Measurements from ENCODE around the gene D2HGDH. TPM values are rescaled to one million over a fixed set of nuclear protein-coding genes. Genes with fewer than 3 reads are reported as not detected.

Gene D2HGDH
- total RNA-seq, 4 donors from 2014 or later: 5.3 to 54.4 (median 13.7) TPM

DNA sequence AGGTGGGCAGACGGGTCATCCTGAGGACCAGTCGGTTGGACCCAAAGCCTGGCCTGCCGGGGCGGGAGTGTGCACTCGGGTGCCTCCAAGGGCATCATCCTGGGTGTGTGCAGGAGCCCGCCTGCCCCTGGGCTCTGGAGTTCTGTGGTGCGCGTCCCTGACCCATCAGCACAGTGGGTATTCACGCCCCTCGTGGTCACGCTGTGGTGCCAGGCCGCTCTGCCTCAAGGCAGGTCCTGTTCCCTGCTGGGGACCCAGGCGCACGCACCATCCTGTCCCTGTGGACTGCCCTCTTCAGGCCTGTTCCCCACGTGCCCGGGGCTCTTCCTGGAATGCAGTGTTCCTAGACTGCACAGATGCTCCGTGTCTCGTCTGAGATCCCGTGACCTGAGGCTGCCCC is 14.3 kb upstream of the D2HGDH start:
- Histone ChIP-seq H3K9me3 (no peaks in the 10 kb centered on the region), H3K27ac (no peak overlapping the region), H3K27me3 (no peaks in the 10 kb centered on the region), H3K36me3 (no peaks in the 10 kb centered on the region), H3K4me1 (no peaks in the 10 kb centered on the region), H3K4me3 (no peak overlapping the region)
- DNase-seq: no peak
- intact Hi-C loops (cut with DNase I; ENCODE audit: low total_unique reads): no loop called here
- no peak for TF ChIP-seq POLR2A (IDR thresholded peaks at IDR 0.05)
- TF ChIP-seq, protein P1, sequence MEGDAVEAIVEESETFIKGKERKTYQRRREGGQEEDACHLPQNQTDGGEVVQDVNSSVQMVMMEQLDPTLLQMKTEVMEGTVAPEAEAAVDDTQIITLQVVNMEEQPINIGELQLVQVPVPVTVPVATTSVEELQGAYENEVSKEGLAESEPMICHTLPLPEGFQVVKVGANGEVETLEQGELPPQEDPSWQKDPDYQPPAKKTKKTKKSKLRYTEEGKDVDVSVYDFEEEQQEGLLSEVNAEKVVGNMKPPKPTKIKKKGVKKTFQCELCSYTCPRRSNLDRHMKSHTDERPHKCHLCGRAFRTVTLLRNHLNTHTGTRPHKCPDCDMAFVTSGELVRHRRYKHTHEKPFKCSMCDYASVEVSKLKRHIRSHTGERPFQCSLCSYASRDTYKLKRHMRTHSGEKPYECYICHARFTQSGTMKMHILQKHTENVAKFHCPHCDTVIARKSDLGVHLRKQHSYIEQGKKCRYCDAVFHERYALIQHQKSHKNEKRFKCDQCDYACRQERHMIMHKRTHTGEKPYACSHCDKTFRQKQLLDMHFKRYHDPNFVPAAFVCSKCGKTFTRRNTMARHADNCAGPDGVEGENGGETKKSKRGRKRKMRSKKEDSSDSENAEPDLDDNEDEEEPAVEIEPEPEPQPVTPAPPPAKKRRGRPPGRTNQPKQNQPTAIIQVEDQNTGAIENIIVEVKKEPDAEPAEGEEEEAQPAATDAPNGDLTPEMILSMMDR (IDR thresholded peaks at IDR 0.05): no peak

DNA sequence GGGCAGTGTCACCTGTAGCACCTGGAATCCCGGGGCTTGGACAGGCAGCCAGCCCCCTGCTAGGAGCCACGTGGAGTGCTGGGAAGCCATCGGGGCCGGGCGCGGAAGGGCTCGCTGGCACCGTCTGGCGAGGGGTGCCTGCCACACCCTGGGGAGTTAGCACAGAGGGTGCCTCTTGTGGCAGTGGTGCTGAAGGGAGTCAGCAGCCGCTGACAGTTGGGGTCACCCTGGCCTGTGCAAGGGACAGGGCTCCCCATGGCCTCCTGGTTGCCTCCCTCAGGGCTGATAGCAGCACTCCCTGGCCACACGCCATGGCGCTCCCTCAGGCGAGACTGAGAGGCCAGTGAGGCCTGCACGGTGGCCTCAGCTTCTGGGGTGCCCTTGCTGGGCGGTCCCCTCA is 13.9 kb upstream of the D2HGDH start:
- no peak overlapping the region for H3K4me3 ChIP-seq
- H3K9me3 ChIP-seq: no peaks in the 10 kb centered on the region
- H3K27ac ChIP-seq: no peak overlapping the region
- H3K4me1 ChIP-seq: no peaks in the 10 kb centered on the region
- intact Hi-C loops (cut with DNase I; ENCODE audit: low total_unique reads): no loop called here
- no peak for TF ChIP-seq POLR2A (IDR thresholded peaks at IDR 0.05)
- TF ChIP-seq, protein P1 (IDR thresholded peaks at IDR 0.05): no peak
- DNase-seq: no peak
- no peaks in the 10 kb centered on the region for H3K36me3 ChIP-seq
- no peaks in the 10 kb centered on the region for H3K27me3 ChIP-seq

DNA sequence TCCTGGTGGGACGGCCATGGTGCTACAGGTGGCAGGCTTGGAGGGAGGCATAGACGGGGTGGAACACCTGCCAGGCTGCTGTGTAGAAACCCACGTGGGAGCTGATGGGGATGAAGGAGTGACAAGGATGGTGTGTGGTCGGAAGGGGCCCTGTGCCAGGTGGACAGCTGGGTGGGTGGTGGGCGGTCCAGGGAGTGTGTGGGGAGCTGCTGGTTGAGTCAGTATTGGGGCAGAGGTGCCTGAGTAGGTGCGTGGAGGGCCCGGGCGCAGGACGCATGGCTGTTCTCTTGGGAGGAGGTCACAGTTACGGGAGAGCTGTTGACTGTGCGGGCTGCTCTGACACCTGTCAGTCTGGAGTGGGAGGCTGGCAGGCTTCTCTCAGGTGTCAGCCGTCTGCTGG is 12.6 kb upstream of the D2HGDH start:
- H3K27me3 ChIP-seq: no peaks in the 10 kb centered on the region
- H3K4me3 ChIP-seq: no peak overlapping the region
- no peaks in the 10 kb centered on the region for H3K36me3 ChIP-seq
- no peaks in the 10 kb centered on the region for H3K9me3 ChIP-seq
- H3K4me1 ChIP-seq: no peaks in the 10 kb centered on the region
- H3K27ac ChIP-seq: no peak overlapping the region
- intact Hi-C loops (cut with DNase I; ENCODE audit: low total_unique reads): no loop called here
- no peak for TF ChIP-seq POLR2A (IDR thresholded peaks at IDR 0.05)
- DNase-seq: no peak

DNA sequence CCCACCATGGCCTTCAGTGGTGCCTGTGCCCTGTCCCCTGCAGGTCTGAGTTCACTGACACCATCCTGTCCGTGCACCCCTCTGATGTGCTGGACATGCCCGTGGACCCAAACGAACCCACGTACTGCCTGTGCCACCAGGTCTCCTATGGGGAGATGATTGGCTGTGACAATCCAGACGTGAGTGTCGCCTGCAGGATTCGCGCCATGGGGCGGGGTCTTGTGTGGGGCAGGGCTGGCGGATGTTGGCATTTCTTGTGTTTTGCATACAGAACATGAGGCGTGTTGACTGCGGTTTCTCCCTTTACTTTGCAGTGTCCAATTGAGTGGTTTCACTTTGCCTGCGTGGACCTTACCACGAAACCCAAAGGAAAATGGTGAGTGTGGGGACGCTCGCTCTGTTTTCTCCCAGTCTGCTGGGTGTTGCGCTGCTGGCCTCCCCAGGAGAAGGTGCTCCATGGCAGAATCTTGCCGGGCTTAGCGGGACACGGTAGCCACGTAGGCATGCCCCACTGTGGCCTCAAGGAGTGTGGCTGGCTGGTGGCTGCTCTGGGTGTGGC is 11.5 kb upstream of the D2HGDH start:
- no peaks in the 10 kb centered on the region for H3K27me3 ChIP-seq
- DNase-seq: no peak
- no peak for TF ChIP-seq POLR2A (IDR thresholded peaks at IDR 0.05)
- TF ChIP-seq, protein P1 (IDR thresholded peaks at IDR 0.05): no peak
- no peaks in the 10 kb centered on the region for H3K9me3 ChIP-seq
- no peaks in the 10 kb centered on the region for H3K36me3 ChIP-seq
- H3K4me1 ChIP-seq: no peaks in the 10 kb centered on the region
- intact Hi-C loops (cut with DNase I; ENCODE audit: low total_unique reads): no loop called here
- H3K4me3 ChIP-seq: no peak overlapping the region
- H3K27ac ChIP-seq: no peak overlapping the region

DNA sequence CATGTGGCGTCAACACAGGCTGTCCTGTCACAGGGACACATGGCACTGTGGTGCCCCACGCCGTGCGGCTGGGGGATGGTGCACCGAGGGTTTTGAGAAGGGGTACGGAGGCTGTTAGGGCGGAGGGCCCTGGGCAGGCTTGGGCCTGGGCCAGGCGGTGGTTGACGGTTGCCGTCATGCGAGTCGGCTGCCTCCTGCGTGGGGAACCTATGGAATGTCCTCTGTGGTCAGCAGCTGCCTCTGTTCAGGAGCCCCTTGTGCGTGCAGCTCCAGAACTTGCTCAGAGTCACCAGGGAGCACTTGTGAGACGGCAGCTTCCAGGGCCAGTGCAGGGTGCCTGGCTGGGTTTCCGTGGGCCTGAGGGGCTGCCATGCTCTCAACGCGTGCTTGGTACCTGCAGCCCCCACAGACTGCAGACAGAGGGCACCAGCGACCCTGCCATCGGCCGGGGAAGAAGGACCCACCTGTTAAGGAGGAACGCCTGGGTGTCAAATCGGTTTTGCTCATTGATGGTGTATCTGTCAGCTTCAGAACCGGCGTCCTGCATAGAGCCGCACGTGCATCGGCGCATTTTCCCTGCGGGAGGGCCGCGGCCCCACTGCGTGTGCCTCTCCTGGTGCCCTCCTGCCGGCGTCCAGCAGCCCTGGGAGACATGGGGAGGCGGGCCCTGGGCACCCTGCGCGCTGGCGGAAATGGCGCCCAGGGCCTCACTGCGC is 10.0 kb upstream of the D2HGDH start:
- Histone ChIP-seq H3K36me3 (no peaks in the 10 kb centered on the region), H3K9me3 (no peaks in the 10 kb centered on the region), H3K27me3 (no peaks in the 10 kb centered on the region), H3K4me1 (no peaks in the 10 kb centered on the region), H3K4me3 (no peak overlapping the region), H3K27ac (no peak overlapping the region)
- DNase-seq: no peak
- TF ChIP-seq POLR2A (IDR thresholded peaks at IDR 0.05): no peak
- TF ChIP-seq, protein P1 (IDR thresholded peaks at IDR 0.05): peak in 1 of 4 experiments; percentile 17
- intact Hi-C loops (cut with DNase I; ENCODE audit: low total_unique reads): no loop called here

All from uterus (tissue), 4 donors.